GM12892 (cell line): ENCODE measurements around the gene C5orf47.

Source experiments
- DNase-seq: peaks from one replicate; pipeline ENCODE4 v3.0.0; 2011; ENCODE audit not compliant: insufficient read length
- FAIRE-seq: peaks from 2 replicates; lab custom pipeline; 2011; peaks lifted over from hg19 to GRCh38; lab: Jason Lieb, UNC
- POLR2A ChIP-seq: IDR thresholded peaks from 2 replicates; pipeline ENCODE4 v1.6.1; 2011; ENCODE audit warnings: low read depth, low read length, control low read depth
- POLR2AphosphoS5 ChIP-seq: IDR thresholded peaks from 2 replicates; pipeline ENCODE4 v1.6.1; 2011; ENCODE audit warnings: low read depth, low read length, control low read depth
- TAF1 ChIP-seq: IDR thresholded peaks from 2 replicates; pipeline ENCODE4 v1.6.1; 2011; ENCODE audit warnings: low read depth, mild to moderate bottlenecking, control low read depth, low read length, borderline replicate concordance

The C5orf47 gene

GRCh38 chr5:173962436-173962972 is 26.5 kb upstream of the C5orf47 start:
- TF ChIP-seq TAF1 (no peak), POLR2AphosphoS5 (no peak), POLR2A (no peak)
- FAIRE-seq (peak; percentile 24), DNase-seq (no peak)

- DNase-seq = no peak
- TF ChIP-seq TAF1 (no peak), POLR2AphosphoS5 (0 out of 2 replicates have a peak, but pooled peaks have one; percentile 5)
- peak; percentile 38 for FAIRE-seq
Observed at GRCh38 chr5:173963182-173963838, 25.7 kb upstream of the C5orf47 start.

- DNase-seq (no peak), FAIRE-seq (no peak)
- TF ChIP-seq POLR2AphosphoS5 (no peak), TAF1 (no peak), POLR2A (no peak)
Observed at GRCh38 chr5:173963867-173964441, 25.0 kb upstream of the C5orf47 start.

GRCh38 chr5:173964506-173964905 is 24.5 kb upstream of the C5orf47 start:
- FAIRE-seq (no peak), DNase-seq (no peak)
- no peak for TF ChIP-seq TAF1
- no peak for TF ChIP-seq POLR2A
- no peak for TF ChIP-seq POLR2AphosphoS5

GRCh38 chr5:173967241-173967640 is 21.7 kb upstream of the C5orf47 start:
- FAIRE-seq (no peak), DNase-seq (no peak)
- TF ChIP-seq POLR2AphosphoS5 (no peak), POLR2A (no peak), TAF1 (no peak)

GRCh38 chr5:173968154-173968797 is 20.7 kb upstream of the C5orf47 start:
- DNase-seq (no peak), FAIRE-seq (no peak)
- TF ChIP-seq POLR2AphosphoS5 (no peak), TAF1 (no peak), POLR2A (no peak)

GRCh38 chr5:173969167-173970049 is 19.6 kb upstream of the C5orf47 start:
- DNase-seq (no peak), FAIRE-seq (no peak)
- TF ChIP-seq POLR2A (no peak), TAF1 (no peak), POLR2AphosphoS5 (no peak)

GRCh38 chr5:173970878-173971650 is 17.9 kb upstream of the C5orf47 start:
- no peak for TF ChIP-seq POLR2A
- TF ChIP-seq POLR2AphosphoS5 = no peak
- no peak for TF ChIP-seq TAF1
- DNase-seq (no peak), FAIRE-seq (no peak)

GRCh38 chr5:173971681-173972345 is 17.2 kb upstream of the C5orf47 start:
- FAIRE-seq (no peak), DNase-seq (no peak)
- no peak for TF ChIP-seq TAF1
- TF ChIP-seq POLR2AphosphoS5 = no peak
- TF ChIP-seq POLR2A = no peak

GRCh38 chr5:173972607-173972924 is 16.4 kb upstream of the C5orf47 start:
- TF ChIP-seq TAF1 (no peak), POLR2AphosphoS5 (no peak), POLR2A (no peak)
- no peak for FAIRE-seq
- DNase-seq = no peak
